GM18861 (cell line): ENCODE results near the gene OGFR.

Experiments
- ATAC-seq: cut with Tn5 transposase; IDR thresholded peaks from one replicate; pipeline ENCODE4 v1.9.1; 2021; ENCODE audit not compliant: unreplicated experiment

OGFR gene

DNA sequence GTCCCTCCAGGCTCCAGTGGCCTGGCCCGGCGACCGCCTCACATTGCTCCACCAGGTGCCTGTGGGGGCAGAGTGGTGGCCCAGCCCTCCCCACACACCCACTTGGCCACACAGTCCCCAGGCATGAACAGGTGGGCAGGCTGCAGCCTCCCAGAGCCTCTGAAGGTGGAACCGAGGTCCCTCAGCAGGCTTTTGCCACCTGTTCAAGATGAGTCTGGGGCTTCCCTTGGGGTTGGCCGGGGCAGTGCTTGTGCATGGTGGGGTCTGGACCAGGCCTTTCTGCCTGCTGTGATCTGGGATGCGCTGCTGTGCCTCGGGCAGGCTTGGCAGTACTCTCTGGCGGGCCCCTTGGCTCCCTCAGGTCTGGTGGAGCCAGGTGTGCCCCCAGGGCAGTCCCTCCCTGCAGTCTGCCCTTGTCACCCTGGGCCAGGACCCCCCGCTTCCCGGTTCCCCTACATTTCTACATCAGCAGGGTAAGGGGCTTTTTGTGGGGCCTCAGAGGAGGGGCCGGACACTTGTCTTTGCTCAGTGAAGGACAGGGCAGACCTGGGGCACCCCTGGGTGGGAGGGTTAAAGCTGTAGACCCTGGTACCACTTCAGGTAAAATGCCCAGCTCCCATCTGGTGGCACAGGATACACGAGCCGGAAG lies 9.5 kb downstream of the OGFR start:
- ATAC-seq: no peak

DNA sequence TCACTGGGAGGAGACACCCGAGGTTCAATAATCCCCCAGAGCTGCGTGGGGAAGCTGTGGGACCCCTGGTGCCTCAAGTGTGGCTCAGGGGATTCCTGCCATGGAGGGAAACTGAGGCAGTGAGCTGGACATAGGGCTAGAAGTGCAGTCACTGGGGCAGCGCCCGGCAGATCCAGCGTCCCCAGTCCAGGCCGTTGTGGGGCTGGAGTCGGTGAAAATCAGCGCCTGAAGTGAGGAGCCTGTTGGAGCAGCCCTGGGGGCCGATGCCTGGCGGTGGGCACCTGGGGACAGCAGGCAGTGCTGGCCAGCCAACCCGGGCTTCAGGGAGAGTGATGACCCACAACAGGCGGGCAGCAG lies 10.1 kb downstream of the OGFR start:
- ATAC-seq: no peak

DNA sequence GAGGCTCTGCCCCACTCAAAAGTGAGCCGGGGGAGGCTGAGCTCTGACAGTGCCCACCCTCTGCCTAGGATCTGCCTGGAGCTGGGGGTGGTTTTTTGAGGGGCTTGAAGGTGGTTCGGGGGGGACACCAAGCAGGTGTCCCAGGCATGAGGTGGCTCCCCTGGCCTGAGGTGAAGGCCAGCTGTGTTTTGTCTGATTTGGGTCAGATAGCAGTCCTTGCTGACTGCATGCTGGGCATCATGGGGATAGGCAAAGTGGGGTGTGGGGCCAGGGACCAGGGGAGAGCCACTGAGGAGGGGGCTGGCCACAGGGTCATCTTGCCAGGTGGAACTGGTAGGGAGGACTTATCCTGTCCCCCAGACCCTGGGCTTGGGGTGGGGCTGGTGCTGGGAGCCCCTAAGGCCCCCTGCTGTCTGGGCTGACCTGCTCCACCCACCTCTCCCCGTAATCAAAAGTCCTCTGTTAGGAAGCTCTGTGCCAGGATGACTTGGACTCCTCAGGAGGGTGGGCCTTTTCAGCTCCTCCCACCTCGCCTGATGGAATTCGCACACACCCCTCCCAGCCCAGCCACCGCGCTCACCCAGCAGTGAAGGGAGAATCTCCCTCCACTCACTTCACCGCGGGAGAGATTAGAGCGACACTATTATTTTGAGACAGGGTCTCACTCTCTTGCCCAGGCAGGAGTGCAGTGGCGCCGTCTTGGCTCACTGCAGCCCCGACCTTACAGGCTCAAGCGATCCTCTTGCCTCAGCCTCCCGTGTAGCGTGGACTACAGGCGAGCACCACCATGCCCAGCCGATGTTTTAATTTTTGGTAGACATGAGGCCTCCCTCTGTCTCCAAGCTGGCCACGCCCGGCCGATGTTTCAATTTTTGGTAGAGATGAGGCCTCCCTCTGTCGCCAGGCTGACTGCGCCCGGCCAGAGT lies 10.7 kb downstream of the OGFR start:
- no peak for ATAC-seq

DNA sequence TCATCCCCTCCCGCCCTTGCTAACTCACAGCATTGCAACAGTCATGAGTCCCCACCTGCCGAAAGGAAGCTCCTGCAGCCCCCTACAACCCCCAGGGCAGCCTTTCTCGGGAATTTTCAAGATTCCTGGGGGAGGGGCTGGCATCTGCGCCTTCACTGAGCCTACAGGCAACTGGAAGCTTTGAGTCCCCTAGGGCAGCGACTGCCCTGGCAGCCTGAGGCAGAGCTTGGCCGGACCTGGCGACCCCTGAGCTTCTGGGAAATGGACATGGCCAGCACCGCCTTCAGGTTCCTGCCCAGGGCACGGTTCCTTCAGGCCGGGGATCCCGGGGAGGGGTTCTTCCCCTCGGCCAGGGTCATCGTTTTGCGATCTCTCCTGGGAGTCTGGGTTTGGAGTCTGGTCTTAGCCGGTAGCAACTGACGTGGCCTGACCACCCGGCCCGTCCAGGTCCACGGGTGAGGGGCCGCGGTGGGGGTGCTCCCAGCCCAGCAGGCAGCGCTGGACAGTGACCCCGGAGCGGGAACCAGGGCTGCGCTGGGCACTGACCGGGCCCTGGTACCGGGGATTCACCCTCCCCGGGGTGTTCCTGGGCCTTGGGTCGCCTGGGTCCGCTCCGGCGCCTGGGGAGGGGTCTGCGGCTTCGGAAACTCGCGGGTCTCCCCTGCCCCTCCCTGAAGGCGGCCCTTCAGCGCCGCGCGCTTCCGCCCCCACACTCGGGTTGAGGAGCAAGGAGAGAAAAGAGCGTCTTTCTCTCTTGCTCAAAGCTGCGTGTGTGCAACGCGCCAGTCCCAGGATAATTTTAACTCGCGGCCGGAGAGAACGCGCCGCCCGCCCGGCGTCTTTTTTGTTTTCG lies 11.6 kb downstream of the OGFR start:
- no peak for ATAC-seq

DNA sequence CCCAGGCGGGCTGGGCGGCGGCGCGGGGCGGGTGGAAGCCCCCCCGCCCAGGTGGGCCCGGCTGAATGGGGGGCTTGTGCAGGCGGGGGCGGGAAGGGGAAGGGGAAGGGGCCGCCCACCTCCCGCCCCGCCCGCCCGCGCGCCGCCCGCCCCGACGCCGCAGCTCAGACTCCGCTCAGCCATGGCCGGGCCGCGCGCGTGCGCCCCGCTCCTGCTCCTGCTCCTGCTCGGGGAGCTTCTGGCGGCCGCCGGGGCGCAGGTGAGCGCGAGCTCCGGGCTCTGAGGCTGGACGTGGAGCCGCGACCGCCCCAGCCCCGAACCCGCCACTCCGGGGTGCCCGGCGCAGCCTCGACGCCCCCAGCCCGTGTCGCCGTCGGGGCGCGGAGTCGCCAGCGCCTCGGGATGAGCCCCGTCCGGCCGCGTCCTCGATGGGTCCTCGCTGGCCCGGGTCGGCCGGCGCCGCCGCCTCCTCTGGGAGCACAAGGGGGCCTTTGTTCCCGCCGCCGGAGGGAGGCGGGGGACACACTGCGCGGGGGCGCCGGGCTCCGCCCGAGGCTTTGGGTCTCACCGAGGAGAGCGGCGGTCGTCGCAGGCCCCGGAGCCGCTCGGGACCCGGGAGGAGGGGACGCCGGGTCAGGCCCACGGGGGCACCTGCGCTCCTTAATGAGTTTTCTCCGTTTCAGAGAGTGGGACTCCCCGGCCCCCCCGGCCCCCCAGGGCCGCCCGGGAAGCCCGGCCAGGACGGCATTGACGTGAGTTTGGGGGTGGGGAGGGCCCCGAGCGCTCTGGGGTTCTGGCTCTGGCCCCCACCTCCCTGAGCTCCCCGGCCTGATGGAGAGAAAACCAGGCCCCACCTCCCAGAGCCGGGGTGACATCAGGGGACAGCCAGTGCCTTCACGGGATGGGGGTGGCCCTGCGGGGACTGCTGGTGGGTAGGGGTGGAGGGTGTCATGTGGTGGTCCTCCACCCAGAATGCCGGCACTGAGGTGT lies 12.5 kb downstream of the OGFR start, which contains the start of gene COL9A3:
TSS of gene COL9A3 (plus strand) at position 167 of the 990 bp plus-strand sequence. CDS start at position 182, 15 bp downstream.
- ATAC-seq: no peak

DNA sequence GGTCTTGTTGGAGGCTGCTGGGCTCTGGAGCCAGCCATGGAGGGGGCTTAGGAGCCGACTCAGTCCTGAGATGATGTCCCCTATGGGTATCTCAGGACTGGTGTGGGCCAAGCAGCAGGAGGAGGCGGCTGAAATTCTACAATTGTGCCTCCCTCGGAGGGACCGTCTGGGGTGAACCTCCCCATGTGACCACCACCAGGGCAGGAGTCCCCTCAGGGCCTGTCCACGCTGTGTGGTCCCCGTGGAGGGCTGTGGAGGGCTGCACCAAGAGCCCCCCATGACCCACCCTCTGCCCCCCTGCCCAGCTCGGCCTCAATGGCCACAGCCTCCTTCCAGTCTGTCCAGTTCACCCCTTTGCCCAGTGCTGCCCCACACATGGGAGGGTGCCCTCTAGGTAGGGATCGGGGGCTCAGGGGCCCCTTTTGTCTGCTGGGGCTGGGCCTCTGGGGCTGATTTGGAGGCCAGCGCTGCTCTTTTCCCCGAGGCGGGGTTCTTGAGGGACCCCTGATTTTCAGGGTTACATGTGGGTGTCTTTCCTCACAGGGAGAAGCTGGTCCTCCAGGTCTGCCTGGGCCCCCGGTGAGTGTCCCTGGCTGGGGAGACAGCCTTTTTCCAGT lies 13.4 kb downstream of the OGFR start:
- no peak for ATAC-seq

DNA sequence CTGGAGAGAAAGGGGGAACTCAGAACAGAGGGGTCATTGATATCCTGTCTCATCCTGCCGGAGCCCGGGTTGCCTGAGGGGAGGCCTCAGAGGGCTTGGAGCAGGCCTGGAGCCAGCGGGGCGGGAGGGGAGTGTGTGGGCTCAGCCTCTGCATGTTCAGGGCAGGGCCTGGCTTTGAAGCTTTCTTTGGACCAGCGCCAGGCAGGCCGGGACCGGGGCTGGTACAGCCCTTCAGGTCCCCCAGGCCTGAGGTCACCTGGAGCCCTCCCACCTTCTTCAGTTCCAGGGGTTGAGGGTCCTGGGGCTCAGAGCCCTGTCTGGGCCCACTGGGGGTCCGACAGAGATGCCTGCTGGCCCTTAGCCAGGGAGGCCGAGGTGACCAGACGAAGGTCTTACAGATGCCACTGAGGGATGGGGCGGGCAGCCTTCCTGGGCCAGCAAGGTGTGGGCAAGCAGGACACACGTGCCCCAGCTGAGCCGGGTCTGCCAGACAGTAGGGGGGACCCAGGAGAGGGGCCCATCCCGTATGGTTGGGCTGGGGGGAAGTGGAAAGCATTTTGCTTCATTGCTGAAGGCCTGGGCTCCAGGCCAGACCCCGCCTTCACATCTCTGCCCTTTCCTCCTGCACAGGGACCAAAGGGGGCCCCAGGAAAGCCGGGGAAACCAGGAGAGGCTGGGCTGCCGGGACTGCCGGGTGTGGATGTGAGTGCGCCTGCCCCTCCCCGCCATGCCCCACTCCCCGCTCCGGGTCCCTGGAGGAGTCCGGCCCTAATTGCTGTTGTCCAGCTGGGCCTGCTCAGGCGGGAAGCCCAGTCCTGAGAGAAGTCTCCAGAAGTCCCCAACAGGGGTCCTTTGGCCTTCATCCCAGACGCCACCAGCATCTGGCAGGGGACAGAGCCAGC lies 14.2 kb downstream of the OGFR start:
- ATAC-seq: no peak

DNA sequence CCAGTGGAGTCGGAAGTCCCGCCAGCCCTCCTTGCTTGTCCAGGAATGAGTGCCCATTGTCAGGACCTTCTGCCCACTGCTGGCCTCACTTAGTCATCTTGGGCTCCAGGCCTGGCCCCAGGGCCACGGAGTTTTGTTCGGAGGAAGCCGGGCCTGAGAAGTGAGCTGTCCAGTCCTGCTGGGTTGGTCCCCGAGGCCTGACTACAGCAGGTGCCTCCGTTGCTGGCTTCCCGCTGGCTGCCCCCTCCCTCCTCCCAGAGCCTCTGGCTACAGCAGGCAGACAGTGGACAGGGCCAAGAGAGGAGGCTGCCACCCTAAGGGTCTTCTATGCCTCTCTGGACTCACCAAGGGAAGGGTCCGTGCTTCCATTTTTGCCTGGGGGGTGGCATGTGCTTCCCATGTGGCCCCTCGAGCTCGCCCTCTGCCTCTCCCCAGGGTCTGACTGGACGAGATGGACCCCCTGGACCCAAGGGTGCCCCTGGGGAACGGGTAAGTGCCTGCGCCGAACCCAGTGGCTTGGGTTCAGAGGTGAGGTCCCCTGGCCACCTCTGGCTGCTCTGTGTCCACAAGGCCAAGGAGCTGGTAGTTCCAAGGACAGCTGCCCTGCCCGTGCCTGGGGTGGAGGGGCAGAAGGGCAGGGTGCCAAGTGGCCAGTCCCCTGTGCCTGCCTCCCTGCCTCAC lies 15.0 kb downstream of the OGFR start:
- ATAC-seq: no peak

DNA sequence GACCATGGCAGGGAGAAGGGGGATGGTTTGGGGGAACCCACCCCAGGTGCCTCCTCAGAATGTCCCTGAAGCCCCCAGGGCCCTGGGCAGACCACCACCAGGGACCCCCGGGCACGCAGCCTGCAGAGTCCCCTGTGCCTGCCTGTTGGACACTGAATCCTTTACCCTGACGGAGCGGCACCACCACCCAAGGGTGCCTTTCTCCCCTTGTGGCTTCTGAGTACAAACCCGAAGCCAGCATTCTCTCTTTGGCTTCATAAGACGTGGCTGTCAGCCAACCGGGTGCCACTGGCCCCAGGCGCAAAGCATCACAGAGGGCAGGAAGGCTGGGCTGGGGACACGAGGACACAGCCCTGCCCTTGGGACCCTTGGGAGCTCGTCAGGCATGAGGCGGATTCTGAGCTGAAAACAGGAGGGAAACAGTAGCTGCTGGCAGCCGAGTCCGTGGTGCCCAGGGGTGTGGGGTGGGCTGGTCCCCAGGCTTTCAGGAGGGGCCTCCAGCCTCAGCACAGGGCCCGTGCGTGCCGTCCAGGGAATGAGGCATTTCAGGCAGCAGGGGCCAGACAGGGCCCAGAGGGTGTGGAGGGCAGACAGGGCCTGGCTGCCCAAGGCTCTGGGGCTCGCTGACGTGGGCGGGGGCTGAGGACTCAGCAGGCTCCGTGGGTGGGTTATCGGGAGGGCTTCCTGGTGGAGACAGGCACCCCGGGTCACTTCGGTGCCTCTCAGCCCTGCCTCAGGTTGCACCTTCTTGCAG lies 15.8 kb downstream of the OGFR start:
- ATAC-seq: no peak

DNA sequence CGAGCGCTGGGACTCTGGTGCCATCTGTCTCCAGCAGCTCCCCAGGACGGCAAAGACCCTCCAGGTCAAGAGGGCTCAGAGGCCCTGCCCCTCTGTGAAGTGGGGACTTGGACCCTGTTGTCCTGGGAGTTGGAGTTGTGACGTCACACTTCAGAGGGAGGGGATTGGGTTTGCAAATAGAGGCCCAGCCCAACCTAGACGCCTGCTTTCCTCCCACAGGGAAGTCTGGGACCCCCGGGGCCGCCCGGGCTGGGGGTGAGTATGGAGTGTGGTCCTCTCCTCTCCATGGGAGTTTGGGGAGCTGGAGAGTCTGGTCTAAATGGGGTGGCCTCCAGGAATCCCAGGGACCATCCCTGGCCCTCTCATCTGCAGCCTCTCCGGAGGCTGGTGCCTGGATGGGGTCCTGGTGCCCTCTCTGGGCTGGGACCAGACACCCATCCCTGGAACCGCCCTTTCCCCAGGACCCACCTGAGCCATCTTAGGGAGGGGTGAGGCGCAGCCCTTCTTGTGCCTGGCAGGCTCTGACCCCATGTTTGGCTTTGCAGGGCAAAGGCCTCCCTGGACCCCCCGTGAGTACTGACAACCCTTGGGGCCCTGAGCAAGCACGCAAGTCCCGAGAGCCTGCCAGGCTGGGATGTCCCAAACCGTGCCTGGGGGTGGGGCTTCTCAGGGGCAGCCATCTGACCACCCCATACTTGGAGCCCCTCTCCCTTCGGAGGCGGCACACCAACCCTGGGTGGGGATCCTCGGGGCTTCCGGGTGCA lies 16.5 kb downstream of the OGFR start:
- no peak for ATAC-seq

DNA sequence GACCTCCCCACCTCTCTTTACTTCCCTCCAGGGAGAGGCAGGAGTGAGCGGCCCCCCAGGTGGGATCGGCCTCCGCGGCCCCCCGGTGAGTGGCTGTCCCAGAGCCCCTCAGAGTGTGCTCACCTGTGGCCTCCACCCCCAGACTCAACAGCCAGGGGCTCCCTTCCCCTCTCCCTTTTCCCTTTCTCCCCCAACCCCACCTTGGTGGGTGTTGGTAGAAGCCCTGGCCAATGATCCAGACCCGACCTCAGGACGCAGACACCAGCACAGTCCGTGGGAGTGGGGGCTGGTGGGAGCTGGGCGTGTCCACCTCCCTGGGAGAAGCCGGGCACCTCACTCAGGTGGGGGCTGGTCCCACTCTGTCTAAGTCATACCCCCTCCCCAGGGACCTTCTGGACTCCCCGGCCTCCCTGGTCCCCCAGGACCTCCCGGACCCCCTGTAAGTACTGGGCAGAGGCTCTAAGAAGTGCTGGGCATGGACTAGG lies 17.1 kb downstream of the OGFR start:
- no peak for ATAC-seq

DNA sequence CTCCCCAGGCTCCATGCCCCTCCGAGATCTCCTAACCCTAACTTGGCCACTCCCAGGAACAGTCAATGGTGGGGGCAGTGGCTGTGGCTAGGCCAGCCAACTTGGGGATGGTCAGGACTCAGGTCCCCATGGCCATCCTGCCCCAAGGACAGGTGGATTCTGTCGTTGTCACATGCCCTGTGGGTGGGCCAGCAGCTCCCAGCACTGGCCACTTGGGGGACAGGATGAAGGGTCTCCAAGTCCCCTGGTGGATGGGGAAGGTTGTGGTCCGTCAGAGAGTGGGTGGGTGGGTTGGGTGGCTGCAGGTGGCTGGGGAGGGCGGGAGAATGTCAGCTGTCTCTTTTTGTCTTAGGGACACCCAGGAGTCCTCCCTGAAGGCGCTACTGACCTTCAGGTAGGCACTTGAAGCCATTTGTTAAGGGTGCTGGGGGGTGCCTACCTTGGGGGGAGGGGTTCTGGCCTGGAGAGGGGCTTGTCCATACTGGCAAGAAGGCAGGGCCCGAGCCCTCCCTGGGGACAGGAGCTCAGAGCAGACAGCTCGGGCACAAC lies 17.7 kb downstream of the OGFR start:
- ATAC-seq: no peak

DNA sequence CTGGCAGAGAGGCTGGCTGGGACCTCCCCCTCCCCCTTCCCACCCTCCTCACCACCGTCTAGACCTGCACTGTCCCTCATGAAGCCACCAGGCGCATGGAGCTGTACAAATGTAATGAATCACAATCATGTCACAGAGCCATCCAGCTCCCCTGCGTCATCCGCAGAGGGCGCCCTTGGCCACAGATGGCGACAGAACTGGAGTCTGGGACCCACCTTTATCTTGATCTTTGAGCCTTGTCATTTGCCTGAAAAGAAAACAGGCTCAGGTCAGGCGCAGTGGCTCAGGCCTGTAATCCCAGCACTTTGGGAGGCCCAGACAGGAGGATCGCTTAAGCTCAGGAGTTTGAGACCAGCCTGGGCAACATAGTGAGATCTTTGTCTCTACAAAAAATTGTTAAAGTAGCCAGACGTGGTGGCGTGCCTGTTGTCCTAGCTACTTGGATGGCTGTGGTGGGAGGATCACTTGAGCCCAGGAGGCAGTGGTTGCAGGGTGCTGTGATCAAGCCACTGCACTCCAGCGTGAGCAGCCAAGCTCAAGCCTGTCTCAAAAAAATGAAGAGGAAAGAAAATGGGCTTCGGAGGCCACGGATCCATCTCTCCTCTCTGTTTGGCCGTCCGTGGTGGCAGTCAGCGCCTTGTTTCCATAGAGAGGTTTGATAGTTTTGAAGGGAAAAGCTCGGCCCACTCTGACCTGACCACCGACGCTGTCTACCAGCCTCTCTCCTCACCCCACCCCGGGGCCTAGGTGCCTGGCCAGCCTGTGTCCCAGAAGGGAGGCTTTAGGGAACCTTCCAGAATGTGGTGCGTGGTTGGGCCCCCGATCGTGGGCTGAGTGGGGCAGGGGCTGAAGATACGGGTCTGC lies 18.4 kb downstream of the OGFR start:
- peak; percentile 54 for ATAC-seq

DNA sequence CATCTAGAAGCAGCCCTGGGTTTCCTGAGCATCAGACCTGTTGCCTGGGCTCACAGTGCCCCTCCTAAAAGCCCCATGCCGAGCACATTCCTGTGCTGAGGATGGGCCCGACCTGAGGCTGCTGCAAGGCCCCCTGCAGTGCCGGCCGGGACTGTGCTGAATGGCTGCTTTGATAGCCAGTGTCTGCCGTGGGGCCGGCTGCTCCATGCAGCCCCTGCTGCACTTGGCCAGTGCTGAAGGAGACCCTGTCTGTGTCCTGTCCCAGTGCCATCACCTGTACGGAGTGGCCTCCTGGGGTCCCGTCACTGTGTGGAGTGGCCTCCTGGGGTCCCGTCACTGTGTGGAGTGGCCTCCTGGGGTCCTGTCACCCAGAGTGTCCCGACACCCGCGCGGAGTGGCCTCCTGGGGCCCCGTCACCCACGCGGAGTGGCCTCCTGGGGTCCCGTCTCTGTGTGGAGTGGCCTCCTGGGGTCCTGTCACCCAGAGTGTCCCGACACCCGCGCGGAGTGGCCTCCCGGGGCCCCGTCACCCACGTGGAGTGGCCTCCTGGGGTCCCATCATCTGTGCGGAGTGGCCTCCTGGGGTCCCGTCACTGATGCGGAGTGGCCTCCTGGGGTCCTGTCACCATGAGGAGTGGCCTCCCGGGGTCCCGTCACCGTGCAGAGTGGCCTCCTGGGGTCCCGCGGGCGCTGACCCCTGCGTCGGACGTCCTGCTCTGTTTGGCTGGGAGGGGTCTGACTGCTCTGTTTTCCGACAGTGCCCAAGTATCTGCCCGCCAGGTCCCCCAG lies 19.2 kb downstream of the OGFR start:
- no peak for ATAC-seq
